ENCODE measurements around the gene C3.

DNA sequence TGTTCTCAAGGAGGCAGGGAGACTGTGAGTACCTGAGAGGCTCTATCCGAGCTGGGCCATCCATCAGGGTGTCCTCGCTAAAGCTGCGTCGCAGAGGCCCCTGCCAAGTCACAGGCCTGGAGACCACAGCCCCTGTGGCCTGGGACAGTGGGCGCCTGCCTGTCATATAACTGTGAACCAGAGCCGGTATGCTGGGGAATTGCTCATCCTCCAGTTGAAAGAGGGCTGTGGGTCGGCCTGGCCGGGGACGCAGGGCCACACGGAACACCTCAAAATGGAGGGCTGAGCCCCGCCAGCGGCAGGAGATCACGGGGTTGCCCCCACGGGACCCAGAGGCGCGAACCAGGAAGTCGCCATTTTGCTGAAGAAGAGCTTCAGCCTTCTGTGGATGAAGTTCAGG is 40.2 kb upstream of the C3 start:
- TF ChIP-seq EZH2phosphoT487 (IDR thresholded peaks at IDR 0.05) (no peak), EZH2 (IDR thresholded peaks at IDR 0.05) (no peak)
